Neutrophil (primary cell): Measurements from ENCODE around the gene IP6K3.

Source experiments
- H3K27ac ChIP-seq: fragments of 200-600 bp; sonication (generic); 2 replicates; pipeline ENCODE4 v1.5.1; 2016; ENCODE audit warnings: mild to moderate bottlenecking, moderate library complexity
- H3K27me3 ChIP-seq: fragments of 200-600 bp; sonication (generic); 2 replicates; pipeline ENCODE4 v1.6.0; 2016; ENCODE audit warnings: mild to moderate bottlenecking
- H3K36me3 ChIP-seq: fragments of 200-600 bp; sonication (generic); 2 replicates; pipeline ENCODE4 v1.5.1; 2017
- H3K4me1 ChIP-seq, 2 experiments: fragments of 200-600 bp in 1 of 2; sonication (generic) in 1 of 2; 1 replicate in 1 of 2; 2 replicates in 1 of 2; pipeline versions ENCODE4 v1.5.1 to v1.6.1; 2013 to 2016; ENCODE audit warnings: low read depth in 1 of 2, low read length in 1 of 2, mild to moderate bottlenecking in 1 of 2, moderate library complexity in 1 of 2; ENCODE audit not compliant: control insufficient read depth in 1 of 2, insufficient read depth in 1 of 2
- H3K4me3 ChIP-seq, 2 experiments: fragments of 200-600 bp in 1 of 2; sonication (generic) in 1 of 2; 1 replicate in 1 of 2; 2 replicates in 1 of 2; pipeline ENCODE4 v1.5.1; 2013 to 2016; ENCODE audit warnings: low read depth in 1 of 2, low read length in 1 of 2, mild to moderate bottlenecking in 1 of 2, moderate library complexity in 1 of 2
- H3K9me3 ChIP-seq: fragments of 200-600 bp; sonication (generic); 2 replicates; pipeline ENCODE4 v1.5.1; 2016
- TF ChIP-seq, protein P1 (sequence below): fragments of 200-600 bp; sonication (generic); IDR thresholded peaks from 2 replicates; pipeline ENCODE4 v1.5.1; 2016; ENCODE audit warnings: antibody characterized with exemption

IP6K3 gene

DNA sequence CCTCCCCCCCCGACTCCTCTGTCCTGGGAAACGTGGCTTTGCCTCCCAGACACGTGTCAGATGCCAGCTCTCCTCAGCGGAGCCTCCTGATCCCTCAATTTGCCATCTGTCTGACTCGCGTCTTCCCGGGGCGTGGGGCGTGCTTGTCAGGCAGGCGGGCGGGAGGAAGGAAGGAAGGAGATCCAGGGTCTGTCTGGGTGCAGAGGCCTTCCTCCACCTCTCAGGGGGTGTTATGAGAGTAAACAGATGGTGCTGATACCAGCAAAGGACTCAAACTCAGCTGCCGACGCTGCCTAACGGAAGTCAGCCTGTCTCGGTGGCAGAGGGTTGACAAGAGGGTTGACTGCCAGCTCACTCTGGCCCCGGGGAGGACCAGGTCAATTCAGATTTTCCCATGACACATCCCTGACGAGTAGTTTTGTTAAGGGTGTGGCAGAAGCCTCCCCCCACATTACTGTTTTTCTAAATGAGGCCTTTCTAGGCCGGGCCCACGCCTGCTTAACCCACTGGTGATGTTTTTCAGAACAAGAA lies 52.2 kb downstream of the IP6K3 start:
- H3K4me1 ChIP-seq = no peaks in the 10 kb centered on the region
- no peaks in the 10 kb centered on the region for H3K9me3 ChIP-seq
- no peak overlapping the region for H3K27ac ChIP-seq
- no peak overlapping the region for H3K4me3 ChIP-seq
- no peaks in the 10 kb centered on the region for H3K27me3 ChIP-seq
- peaks cover 18% of the 10 kb centered on the region for H3K36me3 ChIP-seq
- TF ChIP-seq, protein P1, sequence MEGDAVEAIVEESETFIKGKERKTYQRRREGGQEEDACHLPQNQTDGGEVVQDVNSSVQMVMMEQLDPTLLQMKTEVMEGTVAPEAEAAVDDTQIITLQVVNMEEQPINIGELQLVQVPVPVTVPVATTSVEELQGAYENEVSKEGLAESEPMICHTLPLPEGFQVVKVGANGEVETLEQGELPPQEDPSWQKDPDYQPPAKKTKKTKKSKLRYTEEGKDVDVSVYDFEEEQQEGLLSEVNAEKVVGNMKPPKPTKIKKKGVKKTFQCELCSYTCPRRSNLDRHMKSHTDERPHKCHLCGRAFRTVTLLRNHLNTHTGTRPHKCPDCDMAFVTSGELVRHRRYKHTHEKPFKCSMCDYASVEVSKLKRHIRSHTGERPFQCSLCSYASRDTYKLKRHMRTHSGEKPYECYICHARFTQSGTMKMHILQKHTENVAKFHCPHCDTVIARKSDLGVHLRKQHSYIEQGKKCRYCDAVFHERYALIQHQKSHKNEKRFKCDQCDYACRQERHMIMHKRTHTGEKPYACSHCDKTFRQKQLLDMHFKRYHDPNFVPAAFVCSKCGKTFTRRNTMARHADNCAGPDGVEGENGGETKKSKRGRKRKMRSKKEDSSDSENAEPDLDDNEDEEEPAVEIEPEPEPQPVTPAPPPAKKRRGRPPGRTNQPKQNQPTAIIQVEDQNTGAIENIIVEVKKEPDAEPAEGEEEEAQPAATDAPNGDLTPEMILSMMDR = no peak

DNA sequence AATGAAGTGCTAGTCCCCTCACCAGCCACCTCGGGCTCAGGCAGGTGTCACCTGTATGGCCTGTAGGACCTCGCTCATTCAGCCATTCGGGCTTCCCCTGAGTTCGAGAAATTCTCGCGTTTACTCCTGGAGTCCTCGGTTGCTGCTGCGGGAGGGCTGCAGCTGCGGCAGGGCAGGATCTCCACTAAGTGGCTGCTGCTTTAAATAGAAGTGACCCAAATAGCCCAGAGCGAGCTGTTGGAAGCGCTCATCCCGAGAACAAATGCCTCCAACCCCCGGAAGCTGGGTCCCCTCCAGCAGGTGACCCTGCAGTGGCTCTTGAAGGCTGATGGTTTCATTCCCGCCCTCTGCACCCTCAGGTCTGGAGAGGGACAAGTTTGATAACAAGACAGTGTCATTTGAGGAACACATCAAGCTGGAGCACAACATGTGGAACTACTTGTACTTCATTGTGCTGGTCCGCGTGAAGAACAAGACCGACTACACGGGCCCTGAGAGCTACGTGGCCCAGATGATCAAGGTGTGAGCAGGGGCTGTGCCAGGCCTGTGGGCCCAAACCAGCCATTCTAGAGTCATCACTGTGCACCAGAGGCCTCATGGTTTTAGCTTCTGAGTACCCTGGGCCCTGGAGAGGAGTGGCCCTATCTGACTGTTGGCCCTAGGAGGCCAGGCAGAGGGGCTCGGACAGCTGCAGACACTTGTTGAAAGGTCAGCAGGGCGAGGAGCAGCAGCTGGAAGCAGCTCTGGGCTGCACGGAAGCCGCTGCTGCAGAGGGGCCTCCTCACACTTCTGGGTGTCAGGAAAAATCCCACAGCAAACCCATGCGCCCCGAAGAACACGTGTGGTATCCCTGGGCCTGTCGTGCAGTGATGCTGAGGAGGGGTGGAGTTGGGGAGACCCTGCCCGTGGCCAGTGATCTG lies 53.3 kb downstream of the IP6K3 start:
- no peaks in the 10 kb centered on the region for H3K4me1 ChIP-seq
- no peak overlapping the region for H3K4me3 ChIP-seq
- TF ChIP-seq, protein P1 = no peak
- no peaks in the 10 kb centered on the region for H3K27me3 ChIP-seq
- peaks cover 18% of the 10 kb centered on the region for H3K36me3 ChIP-seq
- no peaks in the 10 kb centered on the region for H3K9me3 ChIP-seq
- H3K27ac ChIP-seq = no peak overlapping the region

DNA sequence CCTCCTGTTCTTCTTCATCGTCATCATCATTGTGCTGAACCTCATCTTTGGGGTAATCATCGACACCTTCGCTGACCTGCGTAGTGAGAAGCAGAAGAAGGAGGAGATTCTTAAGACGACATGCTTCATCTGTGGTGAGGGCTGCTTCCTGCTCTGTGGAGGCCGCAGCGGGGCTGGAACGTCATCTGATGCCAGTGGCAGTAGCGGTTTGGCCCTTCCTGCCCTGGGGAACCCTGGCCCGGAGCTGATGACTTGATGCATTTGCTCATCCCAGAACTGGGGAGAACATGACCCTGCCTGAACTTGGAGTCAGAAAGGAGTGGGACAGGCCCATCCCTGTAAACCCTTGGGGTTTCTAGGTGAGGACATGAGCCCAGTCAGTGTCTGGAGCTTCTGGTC lies 53.9 kb downstream of the IP6K3 start:
- TF ChIP-seq, protein P1 = no peak
- Histone ChIP-seq H3K27me3 (no peaks in the 10 kb centered on the region), H3K27ac (no peak overlapping the region), H3K4me1 (no peaks in the 10 kb centered on the region), H3K4me3 (no peak overlapping the region), H3K9me3 (no peaks in the 10 kb centered on the region), H3K36me3 (peaks cover 18% of the 10 kb centered on the region)

DNA sequence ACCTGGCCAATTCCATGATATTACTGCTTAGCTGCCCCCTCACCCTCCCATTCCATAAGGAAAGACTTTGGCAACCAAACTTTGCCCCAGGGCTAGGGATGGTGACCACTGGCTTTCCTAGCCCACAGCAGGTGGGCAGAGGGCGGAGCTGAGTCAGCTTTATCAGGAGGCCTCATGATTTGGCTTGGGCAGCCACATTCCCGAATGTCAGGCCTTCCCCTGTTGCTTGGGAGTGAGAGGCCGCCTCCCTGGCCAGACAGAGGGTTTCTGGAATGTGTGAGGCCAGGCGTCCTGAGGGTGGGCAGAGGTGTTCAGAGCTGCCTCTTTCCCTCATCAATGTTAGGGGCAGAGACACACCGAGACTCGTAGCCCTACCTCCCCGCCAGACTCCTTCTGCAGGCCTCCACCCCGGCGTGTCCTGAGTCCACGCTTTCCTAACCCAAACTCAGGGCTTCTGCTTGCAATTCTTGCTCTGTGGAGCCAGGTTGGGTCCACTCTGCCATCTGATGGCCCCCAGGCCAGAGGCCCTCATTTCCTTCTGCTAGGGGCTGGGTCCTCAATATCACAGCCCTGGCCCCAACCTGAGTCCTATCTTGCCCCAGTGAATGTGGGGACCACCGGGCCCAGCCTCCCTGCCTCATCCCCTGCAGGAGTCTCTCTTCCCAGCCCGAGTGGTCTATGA lies 54.5 kb downstream of the IP6K3 start:
- no peak overlapping the region for H3K4me3 ChIP-seq
- H3K4me1 ChIP-seq = no peaks in the 10 kb centered on the region
- H3K27ac ChIP-seq = no peak overlapping the region
- TF ChIP-seq, protein P1 = no peak
- peaks cover 17% of the 10 kb centered on the region for H3K36me3 ChIP-seq
- H3K9me3 ChIP-seq = no peaks in the 10 kb centered on the region
- no peaks in the 10 kb centered on the region for H3K27me3 ChIP-seq

DNA sequence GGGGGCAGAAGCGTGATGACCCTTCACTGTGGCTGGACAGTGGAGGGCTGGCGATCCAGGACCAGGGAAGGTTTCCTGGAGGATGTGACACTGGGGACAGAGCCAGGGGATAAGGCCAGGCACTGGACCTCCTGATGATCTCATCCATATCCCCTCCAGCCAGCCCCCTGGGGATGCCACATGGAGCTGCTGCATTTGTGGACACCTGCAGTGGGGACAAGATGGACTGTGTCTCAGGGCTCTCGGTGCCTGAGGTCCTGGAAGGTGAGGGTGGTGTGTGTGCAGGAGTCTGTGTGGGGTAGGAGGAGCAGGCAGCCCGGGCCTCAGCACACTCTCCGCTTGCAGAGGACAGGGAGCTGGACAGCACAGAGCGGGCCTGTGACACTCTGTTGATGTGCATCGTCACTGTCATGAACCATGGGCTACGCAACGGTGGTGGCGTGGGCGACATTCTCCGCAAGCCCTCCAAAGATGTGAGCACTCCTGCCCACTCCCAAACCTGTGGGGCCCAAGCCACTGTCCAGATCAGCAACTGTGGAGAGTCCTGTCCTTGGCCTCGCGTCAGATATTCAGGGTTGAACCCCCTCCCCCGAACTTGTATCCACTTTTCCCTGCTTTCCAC lies 55.1 kb downstream of the IP6K3 start:
- Histone ChIP-seq H3K4me3 (no peak overlapping the region), H3K9me3 (no peaks in the 10 kb centered on the region), H3K27ac (no peak overlapping the region), H3K36me3 (peaks cover 10% of the 10 kb centered on the region), H3K27me3 (no peaks in the 10 kb centered on the region), H3K4me1 (no peaks in the 10 kb centered on the region)
- TF ChIP-seq, protein P1 = no peak
